Peyer's patch (tissue), 4 donors: ENCODE data around the gene HSPA12B.

Experiments
- POLR2A ChIP-seq, 2 donors: fragments of 450-650 bp; IDR thresholded peaks; one replicate each; pipeline ENCODE4 v1.5.1; 2017; ENCODE audit warnings: antibody characterized with exemption in 2 of 2, mild to moderate bottlenecking in 2 of 2, moderate library complexity in 2 of 2
- TF ChIP-seq, protein P1 (sequence below), 6 experiments: fragments of 450-650 bp in 4 of 6; fragments of 200-600 bp in 2 of 6; sonication (generic) in 1 of 6; IDR thresholded peaks; one replicate each; pipeline ENCODE4 v1.5.1; 2017 to 2019; ENCODE audit warnings: antibody characterized with exemption in 6 of 6, mild to moderate bottlenecking in 3 of 6, moderate library complexity in 1 of 6

- TF ChIP-seq, protein P1, sequence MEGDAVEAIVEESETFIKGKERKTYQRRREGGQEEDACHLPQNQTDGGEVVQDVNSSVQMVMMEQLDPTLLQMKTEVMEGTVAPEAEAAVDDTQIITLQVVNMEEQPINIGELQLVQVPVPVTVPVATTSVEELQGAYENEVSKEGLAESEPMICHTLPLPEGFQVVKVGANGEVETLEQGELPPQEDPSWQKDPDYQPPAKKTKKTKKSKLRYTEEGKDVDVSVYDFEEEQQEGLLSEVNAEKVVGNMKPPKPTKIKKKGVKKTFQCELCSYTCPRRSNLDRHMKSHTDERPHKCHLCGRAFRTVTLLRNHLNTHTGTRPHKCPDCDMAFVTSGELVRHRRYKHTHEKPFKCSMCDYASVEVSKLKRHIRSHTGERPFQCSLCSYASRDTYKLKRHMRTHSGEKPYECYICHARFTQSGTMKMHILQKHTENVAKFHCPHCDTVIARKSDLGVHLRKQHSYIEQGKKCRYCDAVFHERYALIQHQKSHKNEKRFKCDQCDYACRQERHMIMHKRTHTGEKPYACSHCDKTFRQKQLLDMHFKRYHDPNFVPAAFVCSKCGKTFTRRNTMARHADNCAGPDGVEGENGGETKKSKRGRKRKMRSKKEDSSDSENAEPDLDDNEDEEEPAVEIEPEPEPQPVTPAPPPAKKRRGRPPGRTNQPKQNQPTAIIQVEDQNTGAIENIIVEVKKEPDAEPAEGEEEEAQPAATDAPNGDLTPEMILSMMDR (IDR thresholded peaks at IDR 0.05), result no peak
- TF ChIP-seq POLR2A (IDR thresholded peaks at IDR 0.05), result no peak
These were observed 64.2 kb downstream of the HSPA12B start for GRCh38 chr20:3796477-3797225.
